AML-193 (cell line): ENCODE results near the gene APIP.
A peak's percentile ranks its signal among the peaks of the same experiment; 100 is the strongest.
"Not testable (repeated sequence)": the region's sequence is repeated elsewhere in the genome, so short reads cannot be mapped to it uniquely, and the experiment has no call there.

Experiments
- DNase-seq, 2 experiments: peaks; one replicate each; lab custom pipeline; 2025; lab: John Stamatoyannopoulos, UW

Gene APIP

DNA sequence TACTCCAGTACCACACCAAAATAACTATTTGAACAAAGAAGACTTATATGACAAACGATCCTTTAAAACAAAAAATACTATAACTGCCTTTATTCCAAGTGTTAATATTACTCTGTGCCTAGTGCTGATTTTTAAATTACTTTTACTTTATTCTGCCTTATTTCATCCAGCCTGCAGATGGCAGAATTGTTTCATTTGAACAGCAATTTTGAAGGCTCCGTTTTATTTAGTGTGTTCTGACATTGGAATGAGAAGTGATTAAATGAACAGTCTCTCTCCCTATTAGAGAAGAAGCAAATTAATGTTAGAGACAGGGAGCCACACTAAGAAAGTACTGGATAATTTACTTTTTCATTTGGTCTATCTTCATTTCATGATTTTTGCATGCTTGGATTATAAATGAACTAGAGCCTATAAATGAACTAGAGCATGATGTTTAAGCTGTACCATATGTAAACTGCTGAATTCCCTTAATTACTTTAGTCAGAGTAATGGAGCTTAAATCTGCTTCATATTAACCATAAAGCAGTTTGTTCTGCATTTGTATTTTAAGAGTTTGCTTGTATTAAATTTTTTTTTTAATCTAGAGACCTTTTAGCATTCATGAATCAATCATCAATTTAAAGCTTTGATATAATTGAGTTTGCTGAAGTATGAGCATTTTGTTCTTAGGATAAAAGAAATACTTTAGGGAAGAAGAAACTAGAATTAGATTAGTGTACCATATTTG, 10.1 kb upstream of the APIP start:
- peak; percentile 39 to 71 for DNase-seq

GRCh38 chr11:34924714-34925113, 8.5 kb upstream of the APIP start:
- DNase-seq: no peak

DNA sequence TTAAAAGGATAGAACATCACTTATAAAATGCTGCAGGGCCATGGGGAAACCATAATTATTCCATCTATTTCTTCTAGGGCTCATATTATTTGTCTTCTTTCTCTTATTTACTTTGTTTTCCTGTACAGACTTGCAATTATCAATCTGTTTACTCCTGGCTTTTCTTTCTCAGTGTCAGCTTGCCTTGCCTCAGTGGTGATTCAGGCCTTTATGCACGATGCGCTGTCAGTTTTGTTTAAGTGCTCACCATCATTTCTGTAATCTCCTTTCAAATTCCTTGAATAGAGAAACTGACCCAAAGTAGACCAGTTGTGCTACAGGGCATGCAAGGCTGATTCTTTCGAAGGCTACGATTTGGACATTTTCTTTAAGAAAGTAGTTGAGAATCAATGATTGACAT, 5.0 kb upstream of the APIP start:
- DNase-seq: no peak

DNA sequence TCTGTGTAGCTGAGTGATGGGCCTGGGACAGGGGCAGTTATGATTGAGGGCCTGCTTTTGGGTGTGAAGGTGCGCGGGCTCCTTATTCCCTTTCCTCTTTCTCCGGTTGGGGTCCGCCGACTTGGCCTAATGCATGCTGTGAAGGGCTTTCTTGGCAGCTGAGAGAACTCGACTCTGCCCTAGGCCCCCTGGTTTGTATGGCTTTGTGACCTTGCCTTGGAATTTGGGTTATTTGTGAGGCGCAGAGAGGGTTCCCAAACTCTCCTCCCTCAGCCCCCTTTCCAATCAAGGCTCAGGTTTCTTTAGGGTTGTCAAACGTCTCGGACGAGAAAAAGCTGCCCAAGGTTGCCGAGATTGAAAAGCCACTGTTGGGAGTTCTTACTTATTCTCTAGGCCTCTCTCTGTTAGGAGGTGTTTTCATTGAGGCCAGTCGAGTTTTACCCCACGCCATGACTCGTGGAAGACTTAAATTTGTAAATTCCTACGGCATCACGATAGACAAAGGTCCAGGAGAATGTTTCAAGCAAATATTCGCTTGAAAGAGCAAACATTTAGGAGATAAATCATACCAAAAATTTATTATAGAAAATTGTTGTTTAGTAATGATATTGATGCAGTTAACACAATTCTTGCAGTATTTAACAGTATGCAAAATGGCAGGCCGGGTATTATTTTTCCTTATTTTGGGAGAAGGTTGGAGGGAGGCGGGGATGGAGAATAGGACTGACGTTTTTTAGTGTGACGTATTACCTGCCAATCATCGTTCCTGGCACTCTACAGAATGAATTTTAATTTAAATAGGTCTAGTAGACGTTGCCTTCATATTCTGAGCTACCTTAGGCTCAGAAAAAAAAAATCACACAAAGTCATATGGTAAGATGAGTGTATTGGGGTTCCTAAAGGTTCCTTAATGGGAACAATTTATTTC, 928 bp upstream of the APIP start:
- no peak for DNase-seq

GRCh38 chr11:34915136-34916014, 804 bp downstream of the APIP start:
- DNase-seq: peak; percentile 33 to 40

DNA sequence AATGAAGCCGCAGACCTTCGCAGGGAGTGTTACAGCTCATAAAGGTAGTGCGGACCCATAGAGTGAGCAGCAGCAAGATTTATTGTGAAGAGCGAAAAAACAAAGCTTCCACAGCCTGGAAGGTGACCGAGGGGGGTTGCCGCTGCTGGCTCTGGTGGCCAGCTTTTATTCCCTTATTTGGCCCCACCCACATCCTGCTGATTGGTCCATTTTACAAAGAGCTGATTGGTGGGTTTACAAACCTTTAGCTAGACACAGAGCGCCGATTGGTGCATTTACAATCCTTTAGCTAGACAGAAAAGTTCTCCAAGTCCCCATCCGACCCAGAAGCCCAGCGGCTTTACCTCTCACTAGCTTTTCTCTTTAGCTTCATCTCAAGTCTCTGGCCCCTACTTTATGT, 2.6 kb downstream of the APIP start:
- DNase-seq: not testable (repeated sequence)

DNA sequence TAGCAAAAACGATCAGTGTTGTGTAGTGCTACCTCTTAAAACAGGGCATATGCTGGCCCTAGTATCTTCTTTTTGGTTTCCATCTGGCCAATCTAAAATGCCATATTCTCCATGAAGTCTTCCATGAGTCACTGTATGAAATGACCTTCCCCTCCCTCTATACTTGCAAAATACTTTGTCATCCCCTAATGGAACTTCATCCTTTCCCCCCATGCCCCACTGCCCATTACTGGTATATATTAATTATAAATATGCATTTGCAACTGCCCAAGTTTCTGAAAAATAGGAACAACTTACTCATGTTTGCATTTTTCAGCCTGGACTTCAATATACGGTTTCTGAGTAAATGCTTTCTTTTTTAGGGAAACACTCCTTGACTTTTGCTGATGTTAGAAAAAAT, 4.5 kb downstream of the APIP start:
- no peak for DNase-seq

- DNase-seq: no peak
Observed at GRCh38 chr11:34910817-34911216, 5.4 kb downstream of the APIP start.

DNA sequence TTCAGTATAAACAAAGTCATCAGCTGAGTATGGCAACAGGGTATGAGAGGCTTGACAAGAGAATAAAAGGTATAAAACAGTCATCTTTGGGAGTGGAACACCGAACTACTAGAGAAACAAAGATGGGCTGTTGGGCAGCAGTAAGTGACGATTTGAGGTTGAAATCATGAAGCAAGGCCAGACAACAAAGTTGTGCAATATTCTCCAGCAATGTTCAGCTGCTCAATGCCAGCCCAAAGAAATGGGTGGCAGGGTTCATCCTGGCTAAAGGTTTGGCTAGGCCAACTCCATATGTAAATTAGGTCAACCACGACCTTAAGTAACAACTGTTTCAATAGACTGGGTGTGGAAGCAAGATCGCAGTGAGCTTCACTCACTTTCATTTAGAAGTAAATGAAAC, 6.2 kb downstream of the APIP start:
- peak; percentile 81 to 82 for DNase-seq

DNA sequence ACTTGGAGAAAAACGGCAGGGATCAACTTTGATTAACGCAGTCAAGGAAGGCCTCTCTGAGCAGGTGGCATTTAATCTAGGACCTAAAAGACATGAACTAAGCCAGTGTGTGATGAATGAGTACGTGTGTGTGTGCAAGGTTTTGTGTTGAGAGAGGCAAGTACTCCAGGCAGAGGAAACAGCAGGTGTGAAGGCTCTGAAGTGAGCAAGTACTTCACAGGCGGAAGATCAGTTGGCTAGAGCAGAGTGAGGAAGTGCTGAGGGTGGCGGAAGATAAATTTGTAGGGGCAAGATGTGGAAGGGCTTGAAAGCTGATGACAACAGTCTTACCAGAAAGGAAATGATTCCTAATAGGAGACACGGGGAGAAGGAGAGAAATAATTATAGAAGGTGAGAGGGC, 6.8 kb downstream of the APIP start:
- DNase-seq: no peak

- no peak for DNase-seq
Observed at GRCh38 chr11:34907934-34908593, 8.1 kb downstream of the APIP start.

DNA sequence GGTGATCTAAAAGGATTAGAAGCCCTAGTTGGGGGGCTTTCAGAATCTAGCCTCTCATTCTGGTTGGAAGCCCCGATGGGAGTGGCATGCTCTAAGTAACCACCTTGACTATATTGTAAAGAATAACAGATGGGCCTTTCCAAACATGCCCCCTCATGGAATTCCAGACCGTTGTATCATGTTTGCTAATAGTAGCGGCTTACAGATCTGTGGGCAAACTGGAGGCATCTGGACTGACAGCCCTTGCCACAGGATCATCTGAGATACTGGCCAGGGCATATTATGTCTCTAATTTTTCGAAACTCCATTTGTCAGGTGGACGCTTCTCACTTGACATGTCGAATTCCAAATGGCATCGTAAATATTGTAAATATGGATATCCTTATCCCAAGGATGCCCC, 10.5 kb downstream of the APIP start:
- no peak for DNase-seq

DNA sequence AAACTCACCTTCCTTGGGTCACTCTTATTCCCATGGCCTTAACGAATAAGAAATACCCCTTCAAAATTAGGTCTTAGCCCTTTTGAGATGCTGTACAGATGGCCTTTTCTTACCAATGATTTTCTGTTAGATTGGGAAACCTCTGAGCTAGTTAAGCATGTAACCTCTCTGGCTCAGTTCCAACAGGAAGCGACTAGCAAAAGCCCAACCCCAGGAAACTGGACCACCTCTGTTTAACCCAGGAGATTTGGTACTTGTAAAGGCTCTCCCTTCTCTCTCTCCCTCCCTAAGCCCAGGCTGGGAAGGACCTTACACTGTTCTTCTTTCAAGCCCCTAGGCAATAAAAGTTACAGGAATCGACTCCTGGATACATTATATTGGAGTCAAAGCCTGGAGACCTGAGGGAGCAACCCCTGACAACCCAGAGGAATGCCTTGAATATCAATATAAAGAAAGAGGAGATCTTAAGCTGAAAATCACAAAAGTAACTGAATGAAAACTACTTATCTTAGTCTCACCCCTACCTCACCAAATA, 11.7 kb downstream of the APIP start:
- peak in 1 of 2 experiments; percentile 17 for DNase-seq

- DNase-seq: no peak
Observed at GRCh38 chr11:34899633-34900016, 16.6 kb downstream of the APIP start.

GRCh38 chr11:34898474-34898873, 17.7 kb downstream of the APIP start:
- no peak for DNase-seq

DNA sequence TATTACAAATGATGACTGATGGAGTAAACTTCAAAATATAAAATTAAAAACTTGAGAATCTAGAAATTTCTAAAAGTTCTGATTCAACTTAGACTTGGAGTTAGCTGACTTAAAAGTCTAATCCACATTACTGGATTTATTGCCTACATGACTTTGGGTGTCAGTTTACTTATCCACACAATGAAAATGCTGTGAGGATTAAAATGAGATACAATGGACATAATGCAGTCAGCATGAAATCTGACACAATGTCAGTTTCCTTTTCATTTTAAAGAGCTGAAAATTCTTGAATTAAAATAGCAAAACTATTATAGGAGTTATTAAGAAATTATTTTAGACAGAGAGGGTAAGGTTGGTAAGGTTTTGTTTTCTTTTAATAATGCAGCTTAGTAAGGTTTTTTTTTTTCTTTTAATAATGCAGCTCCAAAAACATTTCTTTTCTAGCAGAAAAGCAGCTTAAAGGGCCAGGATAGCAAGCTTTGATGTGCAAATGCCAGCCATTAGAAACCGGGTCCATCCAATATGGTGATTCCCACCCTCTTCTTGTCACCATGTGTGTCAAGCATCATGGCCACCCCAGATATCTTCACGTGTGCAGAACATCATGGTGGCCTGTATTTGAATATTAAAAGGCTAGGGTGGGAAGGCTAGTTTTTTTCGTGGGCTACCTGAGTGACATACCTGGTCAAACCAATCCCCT, 18.9 kb downstream of the APIP start:
- DNase-seq: no peak

DNA sequence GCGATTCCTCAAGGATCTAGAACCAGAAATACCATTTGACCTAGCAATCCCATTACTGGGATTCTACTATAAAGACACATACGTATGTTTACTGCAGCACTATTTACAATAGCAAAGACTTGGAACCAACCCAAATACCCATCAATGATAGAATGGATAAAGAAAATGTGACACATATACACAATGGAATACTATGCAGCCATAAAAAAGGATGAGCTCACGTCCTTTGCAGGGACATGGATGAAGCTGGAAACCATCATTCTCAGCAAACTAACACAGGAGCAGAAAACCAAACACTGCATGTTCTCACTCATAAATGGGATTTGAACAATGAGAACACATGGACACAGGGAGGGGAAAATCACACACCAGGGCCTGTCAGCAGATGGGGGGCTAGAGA, 20.0 kb downstream of the APIP start:
- not testable (repeated sequence) for DNase-seq

- no peak for DNase-seq
Observed at GRCh38 chr11:34893416-34893815, 22.8 kb downstream of the APIP start.

- no peak for DNase-seq
Observed at GRCh38 chr11:34891611-34892010, 24.6 kb downstream of the APIP start.

- peak; percentile 37 to 66 for DNase-seq
Observed at GRCh38 chr11:34890812-34891211, 25.4 kb downstream of the APIP start.

DNA sequence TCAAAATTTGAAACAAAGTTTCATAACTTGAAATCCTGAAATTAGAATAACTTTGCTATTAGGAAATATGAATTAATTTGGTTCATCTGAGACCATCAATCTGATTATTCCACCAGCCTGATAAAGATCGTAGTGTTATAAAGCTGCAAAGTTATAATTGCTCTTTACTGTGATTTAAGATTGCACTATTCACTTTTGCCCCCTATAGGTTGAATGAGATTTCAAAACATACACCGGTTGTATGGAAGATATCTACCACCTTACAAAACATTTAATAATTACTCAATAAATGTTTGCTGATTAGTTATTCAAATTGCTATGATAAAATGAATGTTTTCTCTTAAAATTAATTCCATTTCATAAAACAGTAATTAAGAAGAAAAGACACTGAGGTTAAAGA, 26.1 kb downstream of the APIP start:
- DNase-seq: peak in 1 of 2 experiments; percentile 19
